GM23338 (cell line): ENCODE data around the gene SH3BP4. TPM values are rescaled to one million over a fixed set of nuclear protein-coding genes. Genes with fewer than 3 reads are reported as not detected.
A peak's percentile ranks its signal among the peaks of the same experiment; 100 is the strongest.

ENCODE experiments used
- ATAC-seq: fragments of 200-7000 bp; cut with Tn5 transposase; 3 replicates; pipeline ENCODE4 v1.9.1; 2020
- DNase-seq: peaks from one replicate; pipeline ENCODE4 v3.0.0-alpha.2; 2015; ENCODE audit warnings: low spot score
- H2AFZ ChIP-seq: fragments of 200-600 bp; sonication (generic); 2 replicates; pipeline ENCODE4 v1.8.0; 2016; ENCODE audit warnings: antibody characterized with exemption, mild to moderate bottlenecking, moderate library complexity
- H3F3A ChIP-seq: fragments of 200-600 bp; sonication (generic); replicated peaks from 2 replicates; pipeline ENCODE4 v1.8.0; 2017; ENCODE audit warnings: antibody characterized with exemption, mixed run types, low read depth
- H3K27ac ChIP-seq: fragments of 200-600 bp; sonication (generic); 2 replicates; pipeline ENCODE4 v1.6.1; 2016; ENCODE audit warnings: low read depth
- H3K27me3 ChIP-seq: fragments of 200-600 bp; sonication (generic); 2 replicates; pipeline ENCODE4 v1.8.0; 2016; ENCODE audit warnings: mild to moderate bottlenecking, mixed run types, moderate library complexity; ENCODE audit not compliant: insufficient read depth
- H3K36me3 ChIP-seq: fragments of 200-600 bp; sonication (generic); 2 replicates; pipeline ENCODE4 v1.8.0; 2016; ENCODE audit warnings: mild to moderate bottlenecking; ENCODE audit not compliant: insufficient read depth
- H3K4me1 ChIP-seq: fragments of 200-600 bp; sonication (generic); 2 replicates; pipeline ENCODE4 v1.8.0; 2016; ENCODE audit warnings: mild to moderate bottlenecking, moderate library complexity; ENCODE audit not compliant: insufficient read depth
- H3K4me2 ChIP-seq: fragments of 200-600 bp; sonication (generic); 2 replicates; pipeline ENCODE4 v1.7.1; 2017; ENCODE audit warnings: mixed run types
- H3K4me3 ChIP-seq: fragments of 200-600 bp; sonication (generic); 2 replicates; pipeline ENCODE4 v1.6.1; 2016; ENCODE audit warnings: mixed run types
- H3K79me2 ChIP-seq: fragments of 200-600 bp; sonication (generic); replicated peaks from 2 replicates; pipeline ENCODE4 v1.8.0; 2017; ENCODE audit warnings: mild to moderate bottlenecking; ENCODE audit not compliant: insufficient read depth
- H3K9me2 ChIP-seq: fragments of 200-600 bp; sonication (generic); 2 replicates; pipeline ENCODE4 v1.8.0; 2017; ENCODE audit not compliant: insufficient read depth
- H4K20me1 ChIP-seq: fragments of 200-600 bp; sonication (generic); replicated peaks from 2 replicates; pipeline ENCODE4 v1.8.0; 2017; ENCODE audit warnings: mild to moderate bottlenecking; ENCODE audit not compliant: insufficient read depth
- H3K27ac Mint-ChIP-seq: 2 replicates; pipeline ENCODE4 v1.8.0; 2020; ENCODE audit warnings: inconsistent platforms, mild to moderate bottlenecking, moderate library complexity, mixed read lengths
- H3K27me3 Mint-ChIP-seq: 3 replicates; pipeline ENCODE4 v1.8.0; 2022; ENCODE audit warnings: low read depth, mild to moderate bottlenecking, moderate library complexity, mixed read lengths, inconsistent platforms; ENCODE audit not compliant: insufficient read depth, poor library complexity
- H3K36me3 Mint-ChIP-seq: 3 replicates; pipeline ENCODE4 v1.8.0; 2021; ENCODE audit warnings: low read depth, mild to moderate bottlenecking, inconsistent platforms, moderate library complexity, mixed read lengths
- H3K4me1 Mint-ChIP-seq: 3 replicates; pipeline ENCODE4 v1.8.0; 2020; ENCODE audit warnings: mild to moderate bottlenecking, inconsistent platforms, mixed read lengths
- H3K4me3 Mint-ChIP-seq: 3 replicates; pipeline ENCODE4 v1.8.0; 2021; ENCODE audit warnings: moderate library complexity, mild to moderate bottlenecking, inconsistent platforms, mixed read lengths
- H3K9me3 Mint-ChIP-seq: 3 replicates; pipeline ENCODE4 v1.8.0; 2020; ENCODE audit warnings: moderate library complexity, mild to moderate bottlenecking, inconsistent platforms, mixed read lengths
- CTCF ChIP-seq, 2 experiments: fragments of 200-600 bp in 1 of 2; sonication (generic) in 1 of 2; conservative IDR thresholded peaks; 2 replicates each; pipeline versions ENCODE4 v1.5.1 to v1.6.1; 2016 to 2017; ENCODE audit warnings: antibody characterized with exemption in 2 of 2, low read depth in 2 of 2, mild to moderate bottlenecking in 2 of 2, moderate library complexity in 1 of 2
- EZH2 ChIP-seq: fragments of 200-600 bp; sonication (generic); IDR thresholded peaks from one replicate; pipeline ENCODE4 v1.8.0; 2017; ENCODE audit warnings: antibody characterized with exemption, mild to moderate bottlenecking, low read depth; ENCODE audit not compliant: unreplicated experiment
- EZH2phosphoT487 ChIP-seq: fragments of 200-600 bp; sonication (generic); IDR thresholded peaks from one replicate; pipeline ENCODE4 v1.8.1; 2018; ENCODE audit warnings: antibody characterized with exemption; ENCODE audit not compliant: unreplicated experiment
- JUNB ChIP-seq: IDR thresholded peaks from one replicate; pipeline ENCODE4 v1.6.1; 2016; ENCODE audit warnings: antibody characterized with exemption; ENCODE audit not compliant: unreplicated experiment
- NANOG ChIP-seq: IDR thresholded peaks from 2 replicates; pipeline ENCODE4 v1.6.1; 2016; ENCODE audit warnings: antibody characterized with exemption, borderline replicate concordance
- POLR2AphosphoS5 ChIP-seq: IDR thresholded peaks from 2 replicates; pipeline ENCODE4 v1.6.1; 2016; ENCODE audit warnings: antibody characterized with exemption, low read depth
- REST ChIP-seq: IDR thresholded peaks from one replicate; pipeline ENCODE4 v1.6.1; 2018; ENCODE audit warnings: antibody characterized with exemption; ENCODE audit not compliant: unreplicated experiment
- STAT1 ChIP-seq: IDR thresholded peaks from one replicate; pipeline ENCODE4 v1.6.1; 2016; ENCODE audit warnings: antibody characterized with exemption; ENCODE audit not compliant: unreplicated experiment
- ZNF114 ChIP-seq: fragments of 250-450 bp; sonication (Bioruptor Pico); IDR thresholded peaks from 2 replicates; pipeline ENCODE4 v1.5.0; 2020; ENCODE audit warnings: mild to moderate bottlenecking, moderate library complexity
- ZNF331 ChIP-seq: fragments of 250-450 bp; sonication (Bioruptor Pico); IDR thresholded peaks from 2 replicates; pipeline ENCODE4 v1.5.0; 2020; ENCODE audit warnings: low read depth, mild to moderate bottlenecking, moderate library complexity
- polyA plus RNA-seq: library from polyadenylated mRNA; unstranded; fragments of >200 nt; fragmentation: Nextera tagmentation; extraction: Ambion mirVana; gene quantifications from 2 replicates; pipeline ENCODE4 v1.2.1, GENCODE V29; 2016
- total RNA-seq: library from RNA; depleted of rRNA; stranded (reverse); fragments of >200 nt; shearing (Covaris generic); gene quantifications from 2 replicates; pipeline ENCODE4 v1.2.3, GENCODE V29; 2014

The SH3BP4 gene
- total and polyA plus RNA-seq, 2 experiments from 2014 or later, result 15.6 to 50.9 TPM

GRCh38 chr2:235077046-235077445 lies 125.2 kb downstream of the SH3BP4 start (continued):
- TF ChIP-seq STAT1 (no peak), EZH2phosphoT487 (no peak), JUNB (no peak), ZNF114 (no peak), REST (no peak), NANOG (no peak), EZH2 (no peak), ZNF331 (CRISPR knock-in tag) (no peak), POLR2AphosphoS5 (no peak)

GRCh38 chr2:235078182-235078581 lies 126.4 kb downstream of the SH3BP4 start:
- peaks cover 3% of the 10 kb centered on the region; the same call in 2 of the 3 replicates for H3K4me1 Mint-ChIP-seq
- peak; percentile 27 for DNase-seq
- no peaks in the 10 kb centered on the region for H3K79me2 ChIP-seq
- H2AFZ ChIP-seq, result no peak overlapping the region
- no peaks in the 10 kb centered on the region for H3K27me3 ChIP-seq
- H3K9me2 ChIP-seq, result no peaks in the 10 kb centered on the region
- H3K36me3 Mint-ChIP-seq, result no peaks in the 10 kb centered on the region
- H3K36me3 ChIP-seq, result no peaks in the 10 kb centered on the region
- no peak overlapping the region for H3K27ac ChIP-seq
- no peak overlapping the region for H3K4me3 ChIP-seq
- H3K27ac Mint-ChIP-seq, result no peak overlapping the region
- no peak overlapping the region for H3K4me3 Mint-ChIP-seq
- no peaks in the 10 kb centered on the region for H3F3A ChIP-seq
- no peak for ATAC-seq
- no peaks in the 10 kb centered on the region for H4K20me1 ChIP-seq
- H3K4me2 ChIP-seq, result no peak overlapping the region
- H3K27me3 Mint-ChIP-seq, result no peaks in the 10 kb centered on the region
- H3K9me3 Mint-ChIP-seq, result no peaks in the 10 kb centered on the region
- peaks cover 5% of the 10 kb centered on the region; the same call in 1 of the 2 replicates for H3K4me1 ChIP-seq
- TF ChIP-seq ZNF114, result no peak
- no peak for TF ChIP-seq EZH2
- no peak for TF ChIP-seq JUNB
- TF ChIP-seq REST, result no peak
- TF ChIP-seq CTCF (conservative IDR thresholded peaks at IDR 0.05; ENCODE audit: low read depth in 2 of 2), result no peak
- TF ChIP-seq ZNF331 (CRISPR knock-in tag), result no peak
- TF ChIP-seq EZH2phosphoT487, result no peak
